ENCODE data around the gene SMIM33. TPM values are rescaled to one million over a fixed set of nuclear protein-coding genes. Genes with fewer than 3 reads are reported as not detected.

SMIM33 gene
- total RNA-seq = not detected in 2 replicates

DNA sequence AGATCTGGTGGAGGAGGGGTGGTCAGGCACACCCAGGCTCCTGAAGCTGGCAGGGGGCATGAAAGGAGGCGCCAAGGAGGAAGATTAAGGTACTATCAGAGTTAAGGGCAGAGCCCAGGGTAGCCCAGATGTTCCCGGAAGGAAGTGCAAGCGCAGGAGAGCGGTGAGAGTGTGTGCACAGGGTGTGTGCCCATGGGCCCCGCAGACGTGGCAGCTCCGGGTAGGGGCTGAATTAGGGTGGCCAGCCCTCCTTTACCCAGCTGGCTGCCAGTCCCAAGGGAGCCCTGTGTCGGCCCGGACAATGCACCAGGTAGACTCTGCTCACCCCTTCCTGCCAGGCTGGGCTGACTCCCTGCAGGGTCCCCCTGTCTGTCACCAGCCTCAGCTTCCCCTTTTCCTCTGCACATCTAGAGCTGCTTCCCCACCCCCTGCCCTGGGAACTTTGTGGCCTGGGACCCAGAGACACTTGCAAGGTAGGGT, at the start of gene SMIM33:
TSS of gene SMIM33 (plus strand) at position 184 of the 480 bp plus-strand sequence. CDS start at position 302, 118 bp downstream.

DNA sequence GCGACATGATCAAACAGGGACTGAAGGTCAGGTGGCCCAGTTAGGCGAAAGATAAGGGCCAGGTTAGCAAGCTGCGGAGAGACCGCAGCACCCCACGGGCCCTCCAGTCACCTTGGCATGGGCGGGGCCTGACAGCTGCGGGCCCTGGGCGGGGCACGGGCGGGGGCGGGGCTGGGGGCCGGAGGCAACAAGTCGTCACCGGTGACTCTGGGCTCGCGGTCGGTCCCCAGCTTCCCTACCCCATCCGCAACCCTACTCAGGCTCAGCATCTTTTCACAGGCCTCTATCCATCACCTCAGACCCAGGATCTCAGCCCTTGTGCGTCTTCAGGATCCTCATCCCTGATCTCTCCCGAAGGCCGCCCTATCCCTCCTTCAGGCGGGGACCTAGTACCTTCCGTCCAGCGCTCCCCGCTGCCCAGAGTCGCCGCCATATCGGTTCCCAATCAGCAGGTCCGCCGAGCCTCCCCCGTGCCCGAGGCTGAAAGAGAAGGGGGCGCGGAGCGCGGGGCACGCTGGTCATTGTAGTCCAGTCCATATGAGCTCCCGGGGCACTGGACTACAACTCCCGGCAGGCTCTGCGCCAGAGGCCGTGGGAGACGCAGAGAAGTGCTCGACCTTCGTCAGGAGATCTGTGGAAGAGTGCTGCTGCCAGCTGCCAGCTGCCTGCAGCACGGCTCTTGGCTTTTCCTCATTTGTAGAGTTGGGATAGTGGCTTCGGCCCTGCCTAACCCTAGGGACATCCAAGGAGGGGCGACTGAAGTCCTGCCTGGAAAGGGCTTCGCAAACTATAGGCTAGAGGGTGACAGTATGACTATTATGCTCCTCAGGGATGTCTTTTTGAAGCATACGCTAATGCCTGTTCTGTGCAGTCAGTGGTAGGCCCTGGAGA, 31.5 kb upstream of the SMIM33 start, which contains the start of gene DNAJC18:
TSS of gene DNAJC18 (minus strand) at position 513 of the 891 bp plus-strand sequence. CDS start at position 433, 80 bp downstream.

DNA sequence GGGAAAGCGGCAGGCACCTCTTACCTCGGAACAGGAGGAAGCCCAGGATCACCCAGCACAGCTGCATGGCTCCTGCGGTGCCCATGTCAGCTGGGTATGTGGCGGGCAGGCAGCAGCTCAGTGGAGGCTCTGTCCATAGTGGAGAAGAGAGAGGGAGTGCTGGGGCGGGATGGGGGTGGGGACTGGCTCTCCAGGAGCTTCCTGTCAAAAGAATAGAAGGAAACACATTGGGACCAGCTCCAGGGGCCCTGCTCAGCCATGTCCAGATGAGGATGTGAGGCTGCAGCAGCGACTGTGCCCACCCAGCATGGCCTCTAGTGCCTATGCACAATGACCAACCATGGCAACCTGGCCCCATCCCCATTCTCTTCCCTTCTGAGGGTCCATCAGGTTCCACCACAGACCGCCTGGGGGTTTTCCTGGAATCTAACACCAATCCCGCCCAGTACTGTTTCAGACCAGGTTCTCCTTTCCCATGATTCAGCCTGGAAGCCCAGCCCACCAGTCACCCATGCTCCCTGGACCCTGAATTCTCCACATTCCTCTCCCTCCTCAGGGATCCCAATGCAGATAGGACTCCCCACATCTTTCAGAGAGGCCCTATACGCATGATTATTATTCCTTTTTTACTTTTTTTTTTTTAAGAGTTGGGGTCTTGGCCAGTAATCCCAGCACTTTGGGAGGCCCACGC, 8.1 kb upstream of the SMIM33 start, which contains the start of gene ECSCR:
TSS of gene ECSCR (minus strand) at position 158 of the 691 bp plus-strand sequence. CDS start at position 85, 73 bp downstream.

DNA sequence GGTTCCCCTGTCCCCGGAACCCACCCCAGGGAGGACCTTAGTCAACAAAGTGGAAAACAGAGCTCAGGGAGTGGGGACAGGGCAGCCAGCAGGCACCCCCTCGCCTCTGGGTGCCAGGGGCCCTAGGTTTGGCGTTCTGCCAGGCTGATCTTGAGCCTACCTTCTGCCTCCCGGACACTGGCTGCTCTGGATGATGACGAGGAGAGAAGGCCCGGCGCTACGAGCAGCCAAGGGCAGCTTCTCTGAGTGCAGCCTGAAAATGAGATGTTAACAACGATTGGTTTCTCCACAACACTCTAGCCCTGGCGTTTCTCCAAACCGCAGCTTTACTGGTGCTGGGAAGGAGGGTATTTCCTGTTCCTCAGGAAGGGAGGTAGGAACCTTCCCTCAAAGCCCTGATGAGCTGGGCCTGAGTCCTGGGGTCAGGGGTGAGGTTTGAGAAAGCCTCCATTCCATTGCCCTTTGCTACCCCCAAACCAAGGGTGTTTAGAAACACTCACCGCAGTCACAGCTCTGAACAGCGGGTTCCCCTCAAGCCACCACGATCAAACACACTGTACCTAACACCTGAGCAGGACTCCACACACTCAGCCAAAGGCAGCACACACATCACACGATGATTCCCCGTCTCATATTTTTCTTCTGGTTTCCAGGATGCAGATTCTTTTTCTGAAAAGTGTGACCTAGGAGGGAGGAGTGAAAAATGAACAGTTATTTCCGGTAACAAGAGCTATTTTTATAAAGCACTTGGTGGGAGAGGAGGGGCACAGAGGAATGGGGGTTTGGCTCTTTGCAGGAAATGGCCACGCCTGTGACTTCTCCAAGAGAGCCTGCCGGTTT, 11.5 kb downstream of the SMIM33 start, which contains the start of gene STING1:
TSS of gene STING1 (minus strand) at position 709 of the 840 bp plus-strand sequence. CDS start 1,054 bp downstream, outside the sequence.

Other genes with a start within 250 kb of the SMIM33 start
- 187 and 199 TPM in 2 replicates for gene MATR3, start 177.3 kb upstream of the SMIM33 start, total RNA-seq
- 48.4 and 72.7 TPM in 2 replicates for gene PAIP2, start 129.2 kb upstream of the SMIM33 start, total RNA-seq
- gene SLC23A1, start 87.7 kb upstream of the SMIM33 start, total RNA-seq = not detected in 2 replicates
- gene MZB1, start 81.1 kb upstream of the SMIM33 start, total RNA-seq = 0.29 TPM in 1 of 2 replicates, not detected in the other
- 2.3 and 2.8 TPM in 2 replicates for gene PROB1, start 75.9 kb upstream of the SMIM33 start, total RNA-seq
- gene SPATA24, start 66.9 kb upstream of the SMIM33 start, total RNA-seq = 0.29 and 4.3 TPM in 2 replicates
- 3.5 and 11.7 TPM in 2 replicates for gene DNAJC18, start 31.5 kb upstream of the SMIM33 start, total RNA-seq
- gene ECSCR, start 8.3 kb upstream of the SMIM33 start, total RNA-seq = not detected in 2 replicates
- gene STING1, start 11.8 kb downstream of the SMIM33 start, total RNA-seq = 43.0 and 48.2 TPM in 2 replicates
- 90.8 and 101 TPM in 2 replicates for gene UBE2D2, start 90.3 kb downstream of the SMIM33 start, total RNA-seq
- gene CXXC5, start 177.3 kb downstream of the SMIM33 start, total RNA-seq = 15.6 and 23.2 TPM in 2 replicates

Data from myometrial cell (primary cell).